Aorta (tissue), 5 donors: Measurements from ENCODE around the gene SLC8A1. TPM values are rescaled to one million over a fixed set of nuclear protein-coding genes. Genes with fewer than 3 reads are reported as not detected.
A peak's percentile ranks its signal among the peaks of the same experiment; 100 is the strongest.

Experiments used
- ATAC-seq: fragments of 200-7000 bp; cut with Tn5 transposase; one replicate; pipeline ENCODE4 v1.9.1; 2022; ENCODE audit warnings: moderate library complexity; ENCODE audit not compliant: low FRiP score
- DNase-seq, 2 donors: peaks; one replicate each; pipeline ENCODE4 v3.0.0-alpha.2; 2020
- H3K27ac ChIP-seq, 2 donors: one replicate each; pipeline ENCODE4 v1.5.1; 2013; ENCODE audit warnings: low read length in 2 of 2, mild to moderate bottlenecking in 2 of 2, moderate library complexity in 2 of 2, control low read depth in 1 of 2, inconsistent platforms in 1 of 2, low read depth in 1 of 2
- H3K27me3 ChIP-seq, 2 donors: one replicate each; pipeline ENCODE4 v1.6.1; 2013; ENCODE audit warnings: control low read depth in 1 of 2, low read length in 1 of 2, mild to moderate bottlenecking in 1 of 2, moderate library complexity in 1 of 2; ENCODE audit not compliant: insufficient read depth in 2 of 2, control insufficient read depth in 1 of 2
- H3K36me3 ChIP-seq, 2 donors: one replicate each; pipeline ENCODE4 v1.6.1; 2013; ENCODE audit warnings: control low read depth in 1 of 2, low read length in 1 of 2, mild to moderate bottlenecking in 1 of 2; ENCODE audit not compliant: insufficient read depth in 2 of 2, control insufficient read depth in 1 of 2
- H3K4me1 ChIP-seq, 2 donors: one replicate each; pipeline ENCODE4 v1.6.1; 2013; ENCODE audit warnings: low read length in 2 of 2, control low read depth in 1 of 2, mild to moderate bottlenecking in 1 of 2, moderate library complexity in 1 of 2; ENCODE audit not compliant: insufficient read depth in 2 of 2, control insufficient read depth in 1 of 2
- H3K4me3 ChIP-seq, 2 donors: one replicate each; pipeline ENCODE4 v1.5.1; 2013; ENCODE audit warnings: low read length in 2 of 2, control low read depth in 1 of 2, mild to moderate bottlenecking in 1 of 2
- H3K9me3 ChIP-seq: one replicate; pipeline ENCODE4 v1.6.1; 2013; ENCODE audit warnings: mild to moderate bottlenecking, low read length; ENCODE audit not compliant: control insufficient read depth
- WGBS, 2 donors: extraction: QIAGEN DNeasy Blood & Tissue Kit; methylation state at CpG; one replicate each; pipeline ENCODE4 v1.1.7; 2013; 5-methylcytosine and 5-hydroxymethylcytosine counted together
- intact Hi-C, 2 donors: fragments of 100-400 bp; cut with DNase I; formaldehyde crosslinking; loops; one replicate each; pipeline versions ENCODE4 v1.14.2 to v1.15.0; 2022
- polyA plus RNA-seq, 2 donors: library from polyadenylated mRNA; stranded (reverse); fragments of 200-250 nt; gene quantifications; one replicate each; pipeline ENCODE4 v1.2.3, GENCODE V29; 2013
- total RNA-seq, 2 donors: library from RNA; stranded (reverse); fragmentation: NEBNext Ultra II Directional; extraction: Animal tissue kit (Norgen Biotek cat#: 25700); gene quantifications; one replicate each; pipeline ENCODE4 v1.2.1, GENCODE V29; 2021
- donor health status: healthy with polysubstance abuse.
- donor health status: Bipolar disorder and iron deficiency.
- donor health status: DM: no; HTN: no; CAD: no.
- donor health status: DM: no; HTN: no; CAD: no.
- donor health status: DM: yes; HTN: yes; CAD: no.

Gene SLC8A1
- total and polyA plus RNA-seq, 4 donors, result 0.38 to 35.9 (median 15.7) TPM

DNA sequence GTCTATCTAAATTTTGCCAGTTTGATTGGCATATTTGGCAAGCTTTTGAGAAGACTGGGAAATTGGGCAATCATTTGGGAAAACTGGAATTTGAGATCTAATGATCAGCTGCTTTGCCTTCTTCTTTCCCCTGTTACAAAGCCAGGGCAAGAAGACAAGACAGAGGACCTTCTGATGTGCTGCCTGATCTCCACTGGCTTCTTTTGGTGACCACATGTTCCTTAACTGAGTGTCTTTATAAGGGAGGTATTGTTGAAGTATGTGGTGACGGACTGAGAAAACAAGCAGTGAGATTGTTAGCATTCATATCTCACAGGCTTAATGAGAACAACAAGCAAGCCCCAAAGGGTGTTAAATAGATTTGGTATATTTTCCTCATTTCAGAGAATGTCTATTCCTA is 175.8 kb downstream of the SLC8A1 start:
- no peaks in the 10 kb centered on the region for H3K9me3 ChIP-seq
- no peak overlapping the region for H3K4me3 ChIP-seq
- no peaks in the 10 kb centered on the region for H3K36me3 ChIP-seq
- intact Hi-C loops, result no loop called here
- peaks cover 4 to 5% of the 10 kb centered on the region in 2 donors for H3K4me1 ChIP-seq
- no peak overlapping the region for H3K27ac ChIP-seq
- DNase-seq, result no peak
- no peaks in the 10 kb centered on the region for H3K27me3 ChIP-seq
- 83 to 86% methylated on average over 1 of the region's 1 CpG for WGBS, 2 donors
- ATAC-seq, result no peak

DNA sequence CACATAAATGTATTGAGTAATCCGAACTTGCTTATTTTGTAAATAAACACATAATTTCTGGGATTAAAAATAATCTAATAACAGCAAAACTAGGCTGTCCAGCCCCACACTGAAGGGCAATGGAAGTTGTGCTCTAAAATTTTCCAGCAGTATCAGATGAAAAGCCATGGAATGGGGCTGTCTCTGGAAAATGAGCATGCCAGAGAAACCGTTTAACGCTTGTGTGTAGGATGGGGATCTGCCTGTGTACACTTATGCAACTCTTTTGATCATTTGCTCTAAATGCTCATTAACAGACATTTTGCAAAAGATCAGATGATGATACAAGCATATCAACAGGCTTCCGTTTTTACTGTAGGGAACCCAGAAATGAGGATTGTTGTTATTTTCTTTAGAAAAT is 177.6 kb downstream of the SLC8A1 start:
- H3K36me3 ChIP-seq, result no peaks in the 10 kb centered on the region
- H3K4me3 ChIP-seq, result no peak overlapping the region
- H3K4me1 ChIP-seq, result peaks cover 1 to 2% of the 10 kb centered on the region in 2 donors
- H3K27ac ChIP-seq, result no peak overlapping the region
- no peak for DNase-seq
- intact Hi-C loops, result no loop called here
- H3K27me3 ChIP-seq, result no peaks in the 10 kb centered on the region
- no peaks in the 10 kb centered on the region for H3K9me3 ChIP-seq
- ATAC-seq, result no peak
- 62 to 71% methylated on average over 4 of the region's 4 CpGs for WGBS, 2 donors

DNA sequence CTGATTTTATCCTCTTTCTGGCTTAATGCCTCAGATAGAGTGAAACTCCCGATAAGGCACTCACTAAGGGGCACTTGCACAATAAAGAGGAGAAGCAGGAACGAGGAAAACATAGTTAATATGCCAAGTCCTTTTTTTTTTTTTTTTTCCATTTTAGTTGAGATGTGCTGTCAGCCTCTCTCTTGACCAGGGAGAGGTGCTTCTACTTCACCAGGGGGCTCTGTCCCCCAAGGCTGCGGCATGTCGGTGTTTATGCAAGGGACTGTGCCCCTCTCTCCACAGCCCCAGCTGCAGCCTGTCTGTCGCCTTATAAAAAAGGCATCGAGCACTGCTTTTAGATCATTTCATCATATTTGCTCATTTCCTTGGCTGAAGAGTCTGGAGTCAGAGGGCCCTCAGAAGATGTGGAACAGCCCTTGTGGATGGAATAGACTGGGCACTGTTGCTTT is 178.1 kb downstream of the SLC8A1 start:
- WGBS, 2 donors, result 18 to 19% methylated on average over 6 of the region's 6 CpGs
- peaks cover 1 to 2% of the 10 kb centered on the region in 2 donors for H3K4me1 ChIP-seq
- DNase-seq, result no peak
- no peak overlapping the region for H3K4me3 ChIP-seq
- no peaks in the 10 kb centered on the region for H3K36me3 ChIP-seq
- H3K27ac ChIP-seq, result no peak overlapping the region
- peak; percentile 59 for ATAC-seq
- H3K27me3 ChIP-seq, result no peaks in the 10 kb centered on the region
- intact Hi-C loops, result no loop called here
- no peaks in the 10 kb centered on the region for H3K9me3 ChIP-seq

DNA sequence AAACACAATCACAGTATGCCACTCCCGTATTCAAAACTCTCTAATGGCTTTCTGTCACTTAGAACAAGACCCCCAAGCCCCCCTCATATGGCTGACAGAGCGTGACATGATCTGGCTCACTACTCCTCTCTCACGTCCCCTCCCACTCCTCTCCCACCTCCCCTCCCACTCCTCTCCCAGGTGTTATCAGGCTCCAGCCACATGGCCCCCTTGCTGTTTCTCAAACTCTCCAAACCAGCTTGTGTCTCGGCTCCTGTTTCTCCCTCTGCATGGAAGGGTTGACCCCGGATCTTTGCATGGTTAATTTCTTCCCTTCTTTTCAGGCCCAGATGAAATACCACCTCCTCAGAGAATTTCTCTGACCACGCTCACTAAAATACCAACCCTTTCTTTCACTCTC is 180.8 kb downstream of the SLC8A1 start:
- intact Hi-C loops, result no loop called here
- Histone ChIP-seq H3K4me1 (peaks cover 1 to 6% of the 10 kb centered on the region in 2 donors), H3K27me3 (no peaks in the 10 kb centered on the region), H3K27ac (no peak overlapping the region), H3K9me3 (no peaks in the 10 kb centered on the region), H3K4me3 (no peak overlapping the region), H3K36me3 (no peaks in the 10 kb centered on the region)
- DNase-seq (no peak), ATAC-seq (no peak)
- WGBS, 2 donors, result 82 to 88% methylated on average over 6 of the region's 6 CpGs

DNA sequence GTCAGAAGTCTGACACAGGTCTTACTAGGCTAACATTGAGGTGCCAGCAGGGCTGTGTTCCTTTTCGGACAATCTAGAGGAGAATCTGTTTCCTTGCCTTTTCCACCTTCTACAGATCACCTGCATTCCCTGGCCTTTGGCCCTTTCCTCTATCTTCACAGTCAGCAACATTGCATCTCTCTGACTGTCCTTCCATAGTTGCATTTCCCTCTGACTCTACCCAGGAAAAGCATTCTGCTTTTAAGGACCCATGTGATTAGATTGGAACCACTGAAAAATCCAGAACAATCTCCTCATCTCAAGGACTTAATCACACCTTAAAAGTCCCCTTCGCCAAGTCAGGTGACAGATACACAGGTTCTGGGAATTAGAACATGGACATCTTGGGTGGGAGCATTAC is 181.5 kb downstream of the SLC8A1 start:
- intact Hi-C loops, result no loop called here
- Histone ChIP-seq H3K36me3 (no peaks in the 10 kb centered on the region), H3K9me3 (no peaks in the 10 kb centered on the region), H3K27me3 (no peaks in the 10 kb centered on the region), H3K4me1 (peaks cover 1 to 6% of the 10 kb centered on the region in 2 donors), H3K27ac (no peak overlapping the region), H3K4me3 (no peak overlapping the region)
- WGBS, 2 donors, result 91 to 93% methylated on average over 2 of the region's 2 CpGs
- ATAC-seq (no peak), DNase-seq (no peak)

DNA sequence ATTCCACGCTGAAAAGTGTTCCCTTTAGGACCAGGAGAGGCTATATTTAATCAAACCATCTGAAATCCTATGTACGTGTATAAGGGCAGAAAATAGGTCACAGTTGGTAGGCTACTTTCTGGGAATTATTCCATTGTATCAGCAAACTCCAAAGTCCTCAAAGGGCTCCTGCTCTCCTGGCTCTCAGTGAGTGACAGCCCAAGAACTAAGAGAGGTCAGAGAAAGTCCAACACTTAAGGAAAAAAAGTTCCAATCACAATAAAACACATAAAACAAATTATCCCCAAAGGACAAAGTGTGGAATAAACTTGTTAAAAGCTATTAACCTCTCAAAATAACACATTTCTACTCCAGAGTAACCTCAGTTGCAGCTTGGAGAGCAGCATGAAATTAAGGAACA is 183.3 kb downstream of the SLC8A1 start:
- H3K4me1 ChIP-seq, result peaks cover 1 to 4% of the 10 kb centered on the region in 2 donors
- H3K27ac ChIP-seq, result no peak overlapping the region
- DNase-seq, result no peak
- intact Hi-C loops, result no loop called here
- no peaks in the 10 kb centered on the region for H3K27me3 ChIP-seq
- no peaks in the 10 kb centered on the region for H3K9me3 ChIP-seq
- H3K4me3 ChIP-seq, result no peak overlapping the region
- ATAC-seq, result no peak
- 55 to 61% methylated on average over 2 of the region's 2 CpGs for WGBS, 2 donors
- no peaks in the 10 kb centered on the region for H3K36me3 ChIP-seq

DNA sequence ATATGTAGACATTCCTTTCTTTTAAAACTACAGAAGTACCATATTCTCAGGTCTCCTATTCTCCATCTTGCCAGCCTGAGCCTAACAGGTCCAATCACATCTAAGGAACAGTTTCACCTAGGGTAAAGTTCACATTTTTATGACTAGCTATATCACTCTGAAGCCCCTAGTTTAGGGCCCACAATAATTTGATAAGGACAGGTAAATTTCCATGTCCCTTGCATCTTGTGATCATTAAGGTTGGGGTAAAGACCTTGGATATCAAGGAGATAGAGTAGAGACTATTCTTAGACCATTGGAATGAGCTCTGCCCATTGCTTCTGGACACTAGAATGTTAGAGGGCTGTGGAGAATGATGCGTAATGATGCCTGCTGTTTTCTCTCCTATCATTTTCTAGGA is 185.7 kb downstream of the SLC8A1 start:
- ATAC-seq (no peak), DNase-seq (no peak)
- no peaks in the 10 kb centered on the region for H3K9me3 ChIP-seq
- no peak overlapping the region for H3K27ac ChIP-seq
- intact Hi-C loops, result no loop called here
- H3K4me3 ChIP-seq, result no peak overlapping the region
- no peaks in the 10 kb centered on the region for H3K36me3 ChIP-seq
- peaks cover 1 to 4% of the 10 kb centered on the region in 2 donors for H3K4me1 ChIP-seq
- 97 to 100% methylated on average over 1 of the region's 1 CpG for WGBS, 2 donors
- H3K27me3 ChIP-seq, result no peaks in the 10 kb centered on the region

DNA sequence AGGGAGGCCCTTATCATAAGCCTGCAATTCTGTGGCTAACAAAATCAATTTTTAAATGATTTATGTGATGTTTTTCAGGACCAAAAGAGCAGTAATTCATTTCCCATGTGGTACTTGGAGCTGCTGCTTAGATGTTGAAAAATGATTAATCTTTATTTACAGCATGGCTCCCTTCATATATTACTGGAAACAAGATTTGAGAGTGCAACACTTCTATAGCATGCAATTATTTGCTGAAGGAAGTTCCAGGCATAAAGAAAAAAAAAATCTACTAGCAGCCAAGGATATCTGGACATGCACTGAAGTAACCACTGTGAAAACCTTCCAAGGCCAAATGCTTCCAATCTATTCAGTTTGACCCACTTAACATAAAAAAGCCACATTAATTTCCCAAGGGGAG is 186.3 kb downstream of the SLC8A1 start:
- no peak for DNase-seq
- H3K9me3 ChIP-seq, result no peaks in the 10 kb centered on the region
- intact Hi-C loops, result no loop called here
- H3K27me3 ChIP-seq, result no peaks in the 10 kb centered on the region
- no peaks in the 10 kb centered on the region for H3K36me3 ChIP-seq
- peaks cover 1 to 4% of the 10 kb centered on the region in 2 donors for H3K4me1 ChIP-seq
- H3K27ac ChIP-seq, result no peak overlapping the region
- ATAC-seq, result no peak
- H3K4me3 ChIP-seq, result no peak overlapping the region

DNA sequence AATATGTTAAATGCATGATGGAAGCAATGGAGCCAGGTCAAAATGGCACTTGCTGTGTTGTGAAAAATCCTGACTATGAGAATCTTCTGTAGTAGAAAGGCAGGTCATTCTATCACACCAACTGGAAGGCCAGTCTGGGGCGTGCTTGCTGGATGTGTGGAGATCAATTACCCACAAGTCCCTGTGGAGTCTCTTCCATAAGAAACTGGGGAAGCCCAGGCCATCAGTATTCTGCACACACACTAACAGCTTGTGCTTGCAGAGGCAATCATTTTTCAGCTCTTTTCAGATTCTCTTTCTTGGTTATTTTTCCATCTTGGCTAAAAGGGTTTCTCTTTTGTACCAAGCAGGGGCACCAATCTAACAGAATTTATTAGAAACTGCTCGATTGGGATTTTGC is 190.8 kb downstream of the SLC8A1 start:
- H3K27ac ChIP-seq, result no peak overlapping the region
- intact Hi-C loops, result no loop called here
- DNase-seq (no peak), ATAC-seq (no peak)
- no peak overlapping the region for H3K4me3 ChIP-seq
- 95% methylated on average over 2 of the region's 2 CpGs for WGBS, 2 donors
- H3K4me1 ChIP-seq, result no peaks in the 10 kb centered on the region
- no peaks in the 10 kb centered on the region for H3K27me3 ChIP-seq
- no peaks in the 10 kb centered on the region for H3K36me3 ChIP-seq
- H3K9me3 ChIP-seq, result no peaks in the 10 kb centered on the region
